Trophoblast cell (in vitro differentiated cells and primary cell): Measurements from ENCODE around the gene BLVRA.

ENCODE experiments used
- DNase-seq, 2 donors: peaks; one replicate each; pipeline ENCODE4 v3.0.0-alpha.2; 2016
- H2AFZ ChIP-seq: 2 replicates; pipeline ENCODE4 v1.6.1; 2013; ENCODE audit warnings: low read length, moderate library complexity, mild to moderate bottlenecking; ENCODE audit not compliant: insufficient read depth, poor library complexity
- H2AK5ac ChIP-seq: 2 replicates; pipeline ENCODE4 v1.6.1; 2013; ENCODE audit warnings: mild to moderate bottlenecking, low read length
- H2BK120ac ChIP-seq: 2 replicates; pipeline ENCODE4 v1.6.1; 2013; ENCODE audit warnings: low read length, mild to moderate bottlenecking, moderate library complexity; ENCODE audit not compliant: insufficient read depth, poor library complexity
- H2BK12ac ChIP-seq: 2 replicates; pipeline ENCODE4 v1.6.1; 2013; ENCODE audit warnings: mild to moderate bottlenecking, low read length, moderate library complexity
- H2BK5ac ChIP-seq: 2 replicates; pipeline ENCODE4 v1.6.1; 2013; ENCODE audit warnings: low read length, low read depth, moderate library complexity, mild to moderate bottlenecking; ENCODE audit not compliant: poor library complexity
- H3K14ac ChIP-seq: 2 replicates; pipeline ENCODE4 v1.6.1; 2013; ENCODE audit warnings: mild to moderate bottlenecking, low read length
- H3K18ac ChIP-seq: 2 replicates; pipeline ENCODE4 v1.6.1; 2013; ENCODE audit warnings: mild to moderate bottlenecking, low read length
- H3K23ac ChIP-seq: 2 replicates; pipeline ENCODE4 v1.6.1; 2013; ENCODE audit warnings: low read length
- H3K27ac ChIP-seq: 2 replicates; pipeline ENCODE4 v1.5.1; 2013; ENCODE audit warnings: low read depth, mild to moderate bottlenecking, inconsistent platforms, low read length, moderate library complexity
- H3K27me3 ChIP-seq: 2 replicates; pipeline ENCODE4 v1.6.1; 2013; ENCODE audit warnings: inconsistent platforms, mild to moderate bottlenecking, low read length, moderate library complexity; ENCODE audit not compliant: insufficient read depth
- H3K36me3 ChIP-seq, 2 experiments: 1 replicate in 1 of 2; 2 replicates in 1 of 2; pipeline ENCODE4 v1.6.1; 2013; ENCODE audit warnings: low read length in 2 of 2, mild to moderate bottlenecking in 2 of 2, moderate library complexity in 1 of 2; ENCODE audit not compliant: insufficient read depth in 2 of 2, control insufficient read depth in 1 of 2
- H3K4ac ChIP-seq: 2 replicates; pipeline ENCODE4 v1.6.1; 2013; ENCODE audit warnings: low read depth, mild to moderate bottlenecking, low read length, moderate library complexity
- H3K4me1 ChIP-seq, 2 experiments: 1 replicate in 1 of 2; 2 replicates in 1 of 2; pipeline ENCODE4 v1.6.1; 2013; ENCODE audit warnings: low read length in 2 of 2, mild to moderate bottlenecking in 2 of 2, moderate library complexity in 1 of 2; ENCODE audit not compliant: insufficient read depth in 2 of 2, control insufficient read depth in 1 of 2
- H3K4me2 ChIP-seq: 2 replicates; pipeline ENCODE4 v1.6.1; 2013; ENCODE audit warnings: inconsistent platforms, mild to moderate bottlenecking, low read length, moderate library complexity
- H3K4me3 ChIP-seq: 2 replicates; pipeline ENCODE4 v1.5.1; 2013; ENCODE audit warnings: mild to moderate bottlenecking, low read depth, low read length, inconsistent platforms
- H3K79me1 ChIP-seq: one replicate; pipeline ENCODE4 v1.6.1; 2013; ENCODE audit warnings: low read length
- H3K79me2 ChIP-seq: 2 replicates; pipeline ENCODE4 v1.6.1; 2013; ENCODE audit warnings: low read length, mild to moderate bottlenecking; ENCODE audit not compliant: control insufficient read depth, insufficient read depth, poor library complexity
- H3K9ac ChIP-seq: 2 replicates; pipeline ENCODE4 v1.6.1; 2013; ENCODE audit warnings: mild to moderate bottlenecking, low read length
- H3K9me3 ChIP-seq: 2 replicates; pipeline ENCODE4 v1.6.1; 2013; ENCODE audit warnings: low read depth, mild to moderate bottlenecking, control low read depth, inconsistent platforms, low read length; ENCODE audit not compliant: insufficient read depth
- H4K12ac ChIP-seq: 2 replicates; pipeline ENCODE4 v1.6.1; 2013; ENCODE audit warnings: low read depth, mild to moderate bottlenecking, low read length, moderate library complexity
- H4K8ac ChIP-seq: 2 replicates; pipeline ENCODE4 v1.6.1; 2013; ENCODE audit warnings: low read depth, mild to moderate bottlenecking, low read length, moderate library complexity
- H4K91ac ChIP-seq: one replicate; pipeline ENCODE4 v1.6.1; 2013; ENCODE audit warnings: low read depth, mild to moderate bottlenecking, low read length, moderate library complexity
- WGBS: extraction: QIAGEN DNeasy Blood & Tissue Kit; methylation state at CpG from one replicate; pipeline ENCODE4 v1.1.7; 2013; ENCODE audit warnings: missing lambda C conversion rate; ENCODE audit not compliant: insufficient read length, insufficient coverage; ENCODE audit errors: extremely low coverage; 5-methylcytosine and 5-hydroxymethylcytosine counted together

The BLVRA gene

DNA sequence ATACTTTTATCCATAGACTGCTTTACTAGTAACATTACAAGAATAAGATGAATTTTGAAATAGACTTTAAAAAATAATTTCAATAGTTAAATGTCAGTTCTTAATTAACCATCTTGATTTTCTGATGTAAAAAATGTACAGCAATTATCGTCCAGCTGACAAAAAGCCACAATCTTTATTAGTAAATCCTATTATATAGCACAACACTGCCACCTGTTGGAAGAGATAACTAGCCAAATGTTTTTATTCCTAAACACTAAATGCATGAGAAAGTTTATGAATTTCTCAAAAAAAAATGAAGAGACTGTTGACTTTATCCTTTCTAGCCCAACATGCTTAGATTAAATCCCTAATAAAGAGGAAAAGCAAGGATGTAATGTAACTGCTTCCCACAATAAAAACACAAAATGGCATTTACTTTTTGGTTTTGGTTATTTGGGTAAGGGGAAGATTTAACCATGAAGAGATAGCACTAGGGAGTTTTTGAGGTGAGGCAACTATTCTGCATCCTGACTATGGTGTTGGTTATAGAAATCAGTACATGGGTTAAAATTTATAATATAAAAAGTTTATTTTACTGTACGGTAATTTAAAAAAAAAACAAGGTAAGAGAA lies 37.2 kb upstream of the BLVRA start:
- Histone ChIP-seq H3K27ac (no peak overlapping the region), H3K9ac (no peak overlapping the region), H3K4ac (no peak overlapping the region), H3K14ac (no peak overlapping the region), H2BK5ac (no peak overlapping the region), H3K4me2 (no peak overlapping the region), H3K9me3 (peaks cover 4% of the 10 kb centered on the region), H4K8ac (no peak overlapping the region), H2BK12ac (no peak overlapping the region), H3K4me3 (no peak overlapping the region), H3K27me3 (no peaks in the 10 kb centered on the region), H3K79me2 (peaks cover 3% of the 10 kb centered on the region), H2AFZ (no peak overlapping the region), H3K79me1 (no peaks in the 10 kb centered on the region), H3K36me3 (peaks cover 0 to 3% of the 10 kb centered on the region in 2 experiments), H2AK5ac (no peak overlapping the region), H4K12ac (no peak overlapping the region), H3K18ac (no peak overlapping the region), H3K23ac (no peak overlapping the region), H2BK120ac (no peak overlapping the region), H3K4me1 (no peaks in the 10 kb centered on the region), H4K91ac (no peak overlapping the region)
- WGBS, result no CpG with 5 or more reads among the region's 2 CpGs
- peak in 1 of 2 donors; percentile 83 for DNase-seq

DNA sequence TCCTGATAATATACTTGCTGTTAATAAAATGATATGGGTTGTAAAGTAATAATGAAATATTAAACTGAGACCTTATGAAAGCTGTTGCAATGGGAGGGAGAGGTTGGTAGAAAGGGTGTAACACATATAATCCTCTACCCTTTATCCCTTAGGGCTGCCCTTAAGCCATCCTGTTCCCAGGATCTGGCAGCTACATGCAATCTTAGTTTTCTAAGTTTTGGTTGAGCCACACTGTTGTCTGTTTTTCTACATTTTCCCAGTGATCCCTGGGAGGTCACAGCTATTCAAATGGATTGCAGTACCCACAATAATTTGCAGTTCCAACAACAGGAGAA lies 35.5 kb upstream of the BLVRA start:
- no peak overlapping the region for H2BK120ac ChIP-seq
- H3K4me3 ChIP-seq, result no peak overlapping the region
- H2AFZ ChIP-seq, result no peak overlapping the region
- no peak overlapping the region for H4K8ac ChIP-seq
- no peak overlapping the region for H2BK12ac ChIP-seq
- H3K27me3 ChIP-seq, result no peaks in the 10 kb centered on the region
- H3K9ac ChIP-seq, result no peak overlapping the region
- no peak overlapping the region for H3K18ac ChIP-seq
- no peak overlapping the region for H4K91ac ChIP-seq
- H3K79me1 ChIP-seq, result no peaks in the 10 kb centered on the region
- no peak overlapping the region for H2AK5ac ChIP-seq
- H3K4me2 ChIP-seq, result no peak overlapping the region
- DNase-seq, result no peak
- no peaks in the 10 kb centered on the region for H3K4me1 ChIP-seq
- no peak overlapping the region for H2BK5ac ChIP-seq
- no peaks in the 10 kb centered on the region for H3K9me3 ChIP-seq
- H4K12ac ChIP-seq, result no peak overlapping the region
- no peak overlapping the region for H3K14ac ChIP-seq
- peaks cover 3% of the 10 kb centered on the region for H3K79me2 ChIP-seq
- no peak overlapping the region for H3K23ac ChIP-seq
- no peak overlapping the region for H3K27ac ChIP-seq
- H3K4ac ChIP-seq, result no peak overlapping the region
- peaks cover 0 to 3% of the 10 kb centered on the region in 2 experiments for H3K36me3 ChIP-seq

DNA sequence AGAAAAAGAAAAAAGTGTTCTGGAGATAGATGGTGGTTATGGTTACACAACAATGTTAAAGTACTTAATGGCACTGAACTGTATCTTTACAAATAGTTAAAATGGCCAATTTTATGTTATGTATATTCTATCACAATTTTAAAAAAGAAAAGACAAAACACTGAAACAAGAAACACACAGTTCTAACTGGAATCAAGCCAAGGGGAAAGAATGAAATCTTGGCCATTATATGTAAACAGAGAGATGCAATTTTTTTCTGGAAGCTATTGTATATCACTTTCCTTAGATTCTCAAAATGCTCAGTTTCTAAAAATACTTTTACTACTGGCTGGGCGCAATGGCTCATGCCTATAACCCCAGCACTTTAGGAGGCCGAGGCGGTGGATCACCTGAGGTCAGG lies 33.2 kb upstream of the BLVRA start:
- Histone ChIP-seq H3K4ac (no peak overlapping the region), H3K4me2 (no peak overlapping the region), H3K9me3 (no peaks in the 10 kb centered on the region), H3K4me3 (no peak overlapping the region), H3K23ac (no peak overlapping the region), H3K18ac (no peak overlapping the region), H4K91ac (no peak overlapping the region), H2BK120ac (no peak overlapping the region), H2BK5ac (no peak overlapping the region), H3K36me3 (peaks cover 0 to 3% of the 10 kb centered on the region in 2 experiments), H3K79me1 (peaks cover 8% of the 10 kb centered on the region), H3K9ac (no peak overlapping the region), H3K27ac (no peak overlapping the region), H4K12ac (no peak overlapping the region), H3K4me1 (no peaks in the 10 kb centered on the region), H3K27me3 (no peaks in the 10 kb centered on the region), H2AFZ (no peak overlapping the region), H2AK5ac (no peak overlapping the region), H3K14ac (no peak overlapping the region), H2BK12ac (no peak overlapping the region), H4K8ac (no peak overlapping the region), H3K79me2 (peaks cover 7% of the 10 kb centered on the region)
- WGBS, result no CpG with 5 or more reads among the region's 3 CpGs
- no peak for DNase-seq

DNA sequence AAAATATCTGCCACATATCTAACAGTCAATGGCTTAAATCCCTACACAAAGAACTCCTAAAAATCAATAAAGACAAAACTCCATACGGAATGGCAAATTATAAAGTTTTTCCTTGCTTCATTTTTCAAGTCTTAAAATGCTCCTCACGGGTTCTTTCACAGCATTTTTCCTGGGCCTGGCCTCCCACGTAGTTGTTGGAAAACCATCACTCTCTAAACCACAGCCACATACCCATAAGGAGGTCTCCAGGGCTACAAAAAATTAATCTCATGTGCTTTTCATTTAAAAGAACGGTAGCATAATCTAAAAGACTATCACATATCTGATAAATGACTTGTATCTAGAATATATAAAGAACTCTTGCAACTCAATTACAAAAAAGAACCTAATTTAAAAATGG lies 32.0 kb upstream of the BLVRA start:
- no peak overlapping the region for H3K14ac ChIP-seq
- no peak overlapping the region for H3K4me3 ChIP-seq
- H2BK120ac ChIP-seq, result no peak overlapping the region
- H3K23ac ChIP-seq, result no peak overlapping the region
- H3K4me2 ChIP-seq, result no peak overlapping the region
- H2AK5ac ChIP-seq, result no peak overlapping the region
- no peak overlapping the region for H2AFZ ChIP-seq
- no peak overlapping the region for H2BK12ac ChIP-seq
- H3K79me1 ChIP-seq, result peaks cover 8% of the 10 kb centered on the region
- H3K4me1 ChIP-seq, result no peaks in the 10 kb centered on the region
- H4K12ac ChIP-seq, result no peak overlapping the region
- WGBS, result no CpG with 5 or more reads among the region's 4 CpGs
- H3K79me2 ChIP-seq, result peaks cover 7% of the 10 kb centered on the region
- no peak overlapping the region for H3K18ac ChIP-seq
- no peak overlapping the region for H4K8ac ChIP-seq
- H3K9me3 ChIP-seq, result no peaks in the 10 kb centered on the region
- no peak overlapping the region for H4K91ac ChIP-seq
- H3K9ac ChIP-seq, result no peak overlapping the region
- H3K36me3 ChIP-seq, result peaks cover 0 to 3% of the 10 kb centered on the region in 2 experiments
- no peaks in the 10 kb centered on the region for H3K27me3 ChIP-seq
- no peak overlapping the region for H3K27ac ChIP-seq
- H3K4ac ChIP-seq, result peak overlapping the region; percentile 83
- no peak for DNase-seq
- H2BK5ac ChIP-seq, result no peak overlapping the region
